HG02840 (cell line): ENCODE data around the gene PACS1.
"Not testable (repeated sequence)": the region's sequence is repeated elsewhere in the genome, so short reads cannot be mapped to it uniquely, and the experiment has no call there.

Experiments used
- ATAC-seq: cut with Tn5 transposase; IDR thresholded peaks from one replicate; pipeline ENCODE4 v1.9.1; 2021; ENCODE audit warnings: mild to moderate bottlenecking, moderate library complexity, moderate number of reproducible peaks; ENCODE audit not compliant: unreplicated experiment, low FRiP score

PACS1 gene

DNA sequence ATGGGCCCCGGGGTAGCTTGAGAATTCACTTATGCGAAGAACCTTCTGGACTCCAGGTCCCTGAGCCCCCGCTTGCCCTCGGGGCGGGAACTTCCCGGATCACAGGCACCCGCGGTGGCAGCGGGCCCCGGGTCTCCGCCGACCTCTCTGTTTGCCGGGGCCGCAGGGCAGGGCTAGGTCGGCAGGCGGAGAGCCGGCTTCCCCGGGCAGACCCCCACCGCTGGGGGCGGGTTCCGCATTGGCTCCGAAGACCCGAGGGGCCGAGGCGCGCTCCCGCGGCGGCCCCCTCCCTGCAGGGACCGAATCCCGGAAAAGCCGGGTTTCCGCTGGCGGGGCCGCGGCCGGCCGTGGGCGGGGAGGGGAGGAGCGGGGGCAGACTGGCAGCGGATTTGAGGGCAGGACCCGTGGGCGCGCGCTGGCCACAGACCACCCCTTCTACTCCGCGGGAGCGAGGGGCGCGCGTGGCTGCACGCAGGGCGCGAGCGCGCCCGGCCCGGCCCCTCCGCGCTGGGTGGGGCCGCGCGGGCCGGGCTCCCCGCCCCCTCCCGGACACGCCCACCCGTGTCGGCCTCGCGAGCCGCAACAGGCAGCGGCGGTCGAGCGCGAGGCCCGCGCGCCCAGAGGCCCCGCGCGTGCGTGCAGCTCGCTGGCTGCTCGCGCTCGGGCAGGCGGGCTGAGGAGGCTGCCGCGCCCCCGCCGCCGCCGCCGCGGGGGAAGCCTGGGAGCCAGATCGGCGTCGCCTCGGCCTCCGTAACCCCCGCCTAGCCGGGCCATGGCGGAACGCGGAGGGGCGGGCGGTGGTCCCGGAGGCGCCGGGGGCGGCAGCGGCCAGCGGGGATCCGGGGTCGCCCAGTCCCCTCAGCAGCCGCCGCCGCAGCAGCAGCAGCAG lies at the start of gene PACS1:
Gene PACS1 (plus strand): TSS at position 558 of the 889 bp plus-strand sequence. CDS start 215 bp downstream, at position 773.
- ATAC-seq = peak; percentile 40

DNA sequence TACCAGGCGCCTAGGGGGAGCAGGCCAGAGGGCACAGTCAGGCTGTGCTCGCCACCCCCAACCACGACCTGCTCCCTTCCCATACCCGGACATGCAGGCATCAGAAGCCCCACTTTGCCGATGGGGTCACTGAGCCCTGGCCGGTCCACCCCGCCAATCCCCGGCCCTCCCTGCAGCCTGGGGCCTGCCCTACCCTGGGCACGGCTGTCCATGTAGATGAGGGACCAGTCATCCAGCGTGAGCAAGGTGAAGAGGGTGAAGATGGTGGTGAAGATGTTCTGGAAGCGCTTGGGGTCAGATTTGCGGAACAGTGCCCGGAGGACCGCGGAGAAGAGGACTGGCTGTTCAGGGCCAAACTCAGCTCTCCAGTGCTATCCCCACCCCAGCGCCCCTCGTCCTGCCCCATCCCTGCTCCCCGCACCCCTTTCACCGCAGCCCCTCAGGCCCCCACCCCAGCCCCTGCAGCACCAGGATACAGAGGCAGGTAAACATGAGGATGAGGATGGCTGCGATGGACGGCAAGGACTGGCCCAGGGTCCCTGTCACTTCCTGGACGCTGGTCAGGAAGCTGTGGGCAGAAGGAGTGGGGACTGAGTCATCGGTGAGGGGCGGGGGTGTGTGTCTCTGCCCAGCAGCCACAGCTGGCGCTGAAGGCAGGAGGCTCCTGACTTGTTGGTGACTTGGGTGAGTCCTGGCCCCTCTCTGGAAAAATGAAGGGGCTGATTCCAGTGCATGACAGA lies 49.3 kb upstream of the PACS1 start:
- no peak for ATAC-seq

DNA sequence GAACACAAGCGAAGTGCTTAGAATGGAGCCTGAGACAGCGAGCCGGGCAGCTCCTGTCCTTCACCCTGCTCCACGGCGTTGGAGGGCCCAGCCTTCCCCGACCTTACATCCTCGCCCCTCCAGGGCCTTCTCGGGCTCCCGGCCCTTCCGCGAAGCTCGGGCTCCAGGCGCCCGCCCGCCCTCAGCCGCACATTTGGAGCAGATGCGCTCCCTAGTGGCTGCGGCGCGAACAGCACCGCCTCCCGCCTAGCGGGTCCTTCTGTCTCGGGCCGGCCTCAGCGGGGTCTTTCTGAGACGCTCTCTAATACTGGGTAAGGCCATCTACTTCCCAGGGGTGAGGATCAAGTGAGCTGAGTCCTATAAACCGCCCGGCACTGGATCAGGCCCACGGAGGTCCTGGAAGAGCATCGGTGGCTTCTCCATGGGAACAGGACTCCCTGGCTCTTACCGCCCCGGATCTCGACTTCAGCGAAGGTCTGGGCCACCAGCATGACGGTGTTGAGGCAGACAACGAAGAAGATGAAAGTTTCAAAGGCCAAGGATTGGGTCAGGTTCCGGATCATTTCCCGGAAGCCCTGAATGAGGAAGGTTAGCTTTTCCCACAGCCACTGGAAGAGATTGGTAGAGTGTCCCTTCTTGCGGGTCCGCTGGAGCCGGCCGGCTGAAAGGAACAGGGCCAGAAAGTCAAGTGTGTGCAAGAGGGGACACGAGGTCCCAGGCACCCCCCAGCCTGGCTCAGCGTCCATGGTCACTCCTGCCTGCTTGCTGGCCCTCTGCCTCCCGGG lies 47.5 kb upstream of the PACS1 start:
- ATAC-seq = no peak

DNA sequence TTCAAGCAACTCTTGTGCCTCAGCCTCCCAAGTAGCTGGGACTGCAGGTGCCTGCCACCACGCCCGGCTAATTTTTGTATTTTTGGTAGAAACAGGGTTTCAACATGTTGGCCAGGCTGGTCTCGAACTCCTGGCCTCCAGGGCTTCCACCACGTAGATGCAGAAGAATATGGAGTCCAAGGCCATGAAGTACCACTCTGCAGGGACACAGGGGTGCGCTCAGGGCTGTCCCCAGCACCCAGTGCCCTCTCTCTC lies 47.0 kb upstream of the PACS1 start:
- ATAC-seq = not testable (repeated sequence)

DNA sequence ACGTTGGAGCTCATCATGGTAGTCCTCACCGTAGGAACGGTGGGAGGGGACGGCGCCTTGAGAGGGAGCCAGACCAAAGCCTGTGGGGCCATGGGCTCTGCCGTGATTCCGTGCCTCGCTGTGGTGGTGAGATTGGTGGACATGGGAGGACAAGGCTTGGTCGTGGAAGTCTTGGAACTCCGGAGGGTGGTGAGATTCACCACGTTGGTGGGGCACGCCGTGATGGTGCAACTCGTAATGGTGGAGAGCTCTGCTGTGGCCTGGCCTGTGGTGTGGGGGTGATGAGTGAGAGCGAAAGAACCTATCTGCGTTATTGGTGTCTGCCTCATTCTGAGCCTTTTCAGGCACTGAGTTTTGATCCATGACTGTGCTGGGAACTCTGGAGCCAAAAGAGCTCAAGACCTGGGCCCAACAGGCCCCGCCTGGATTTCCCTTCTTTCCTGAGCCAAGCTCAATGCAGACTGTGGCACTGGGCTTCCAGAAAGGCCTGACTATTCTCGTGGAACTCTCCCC lies 44.0 kb upstream of the PACS1 start, which contains the start of gene CATSPER1:
Gene CATSPER1 (minus strand): TSS at position 463 of the 513 bp plus-strand sequence. CDS start 100 bp downstream, at position 363.
- ATAC-seq = no peak

DNA sequence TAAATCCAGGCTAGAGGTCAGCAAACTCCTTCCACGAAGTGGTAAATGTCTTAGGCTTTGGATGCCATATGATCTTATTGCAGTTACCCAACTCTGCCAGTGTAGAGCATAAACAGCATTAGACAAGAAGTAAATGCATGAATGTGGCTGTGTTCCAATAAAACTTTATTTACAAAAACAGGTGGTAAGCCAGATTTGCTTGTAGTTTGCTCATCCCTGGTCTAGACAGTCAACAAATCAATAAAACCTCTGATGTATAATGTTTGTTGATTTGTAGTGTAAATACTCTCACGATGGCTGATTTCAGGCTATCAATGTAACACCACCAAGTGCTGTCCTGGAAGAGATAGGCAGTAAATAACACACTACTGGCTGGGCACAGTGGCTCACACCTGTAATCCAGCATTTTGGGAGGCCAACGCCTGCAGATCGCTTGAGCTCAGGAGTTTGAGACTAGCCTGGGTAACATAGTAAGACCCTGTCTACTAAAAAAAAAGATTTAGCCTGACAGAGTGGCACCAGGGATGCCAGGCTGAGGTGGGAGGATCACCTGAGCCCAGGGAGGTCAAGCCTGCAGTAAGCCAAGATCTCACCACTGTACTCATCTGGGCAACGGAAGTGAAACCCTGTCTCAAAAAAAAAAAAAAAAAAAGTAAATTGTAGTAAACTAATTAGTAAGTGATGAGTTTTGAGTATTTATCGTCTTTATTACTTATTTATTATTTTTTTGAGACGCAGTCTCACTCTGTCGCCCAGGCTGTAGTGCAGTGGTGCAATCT lies 36.9 kb upstream of the PACS1 start:
- ATAC-seq = no peak

DNA sequence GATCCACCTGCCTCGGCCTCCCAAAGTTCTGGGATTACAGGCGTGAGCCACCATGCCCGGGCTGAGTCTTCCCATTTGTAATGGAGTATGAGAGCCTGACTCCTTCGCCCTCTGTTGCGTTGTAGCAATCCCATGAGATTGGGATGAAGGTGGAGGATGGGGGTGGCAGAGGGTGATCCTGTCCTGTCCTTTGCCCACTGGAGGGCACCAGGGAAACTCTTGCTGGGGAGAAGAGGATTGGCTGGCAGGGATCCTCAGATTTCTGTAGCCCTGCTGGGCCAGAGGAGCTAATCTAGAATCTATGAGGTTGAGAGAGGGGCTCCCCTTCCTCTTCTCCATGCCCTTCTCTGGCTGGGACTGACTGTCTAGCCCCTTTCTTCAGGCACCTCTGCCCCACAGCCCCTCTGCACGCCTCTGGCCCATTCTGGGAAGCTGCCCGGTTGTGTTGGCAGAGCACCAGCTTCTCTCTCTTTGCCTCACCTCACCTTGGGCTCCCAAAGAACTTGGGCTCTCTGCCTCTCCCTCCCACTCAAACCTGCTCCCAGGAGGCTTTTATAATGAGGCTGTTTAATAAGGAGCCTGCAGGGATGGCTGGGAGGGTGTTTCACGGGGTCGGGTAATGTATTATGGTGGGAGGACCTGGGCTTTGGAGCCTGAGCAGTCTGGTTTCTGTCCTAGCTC lies 34.3 kb upstream of the PACS1 start:
- no peak for ATAC-seq

DNA sequence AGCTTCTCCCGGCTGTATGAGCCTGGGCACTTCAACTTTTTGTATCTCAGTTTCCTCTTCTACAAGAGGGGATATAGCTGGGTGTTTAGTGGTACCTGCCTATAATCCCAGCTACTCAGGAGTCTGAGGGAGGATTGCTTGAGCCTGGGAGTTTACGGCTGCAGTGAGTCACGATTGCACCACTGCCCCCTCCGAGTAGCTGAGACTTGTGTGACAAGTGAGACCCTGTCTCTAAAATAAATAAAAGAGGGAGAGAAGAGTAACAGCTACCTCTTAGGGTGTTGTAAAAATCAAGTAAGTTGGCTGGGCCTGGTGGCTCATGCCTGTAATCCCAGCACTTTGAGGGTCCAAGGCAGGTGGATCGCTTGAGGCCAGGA lies 33.8 kb upstream of the PACS1 start:
- ATAC-seq = no peak

DNA sequence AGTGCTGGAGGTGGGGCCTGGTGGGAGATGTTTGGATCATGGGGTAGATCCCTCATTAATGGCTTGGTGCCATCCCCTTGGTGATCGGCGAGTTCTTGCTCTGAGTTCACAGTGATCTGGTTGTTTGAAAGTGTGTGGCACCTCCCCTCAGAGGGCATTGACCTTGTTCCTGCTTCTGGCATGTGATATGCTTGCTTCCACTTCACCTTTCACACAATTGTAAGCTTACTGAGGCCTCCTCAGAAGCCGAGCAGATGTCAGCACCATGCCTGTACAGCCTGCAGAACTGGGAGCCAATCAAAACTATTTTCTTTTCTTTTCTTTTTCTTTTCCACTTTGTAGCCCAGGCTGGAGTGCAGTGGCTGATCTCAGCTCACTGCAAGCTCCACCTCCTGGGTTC lies 32.7 kb upstream of the PACS1 start:
- no peak for ATAC-seq

DNA sequence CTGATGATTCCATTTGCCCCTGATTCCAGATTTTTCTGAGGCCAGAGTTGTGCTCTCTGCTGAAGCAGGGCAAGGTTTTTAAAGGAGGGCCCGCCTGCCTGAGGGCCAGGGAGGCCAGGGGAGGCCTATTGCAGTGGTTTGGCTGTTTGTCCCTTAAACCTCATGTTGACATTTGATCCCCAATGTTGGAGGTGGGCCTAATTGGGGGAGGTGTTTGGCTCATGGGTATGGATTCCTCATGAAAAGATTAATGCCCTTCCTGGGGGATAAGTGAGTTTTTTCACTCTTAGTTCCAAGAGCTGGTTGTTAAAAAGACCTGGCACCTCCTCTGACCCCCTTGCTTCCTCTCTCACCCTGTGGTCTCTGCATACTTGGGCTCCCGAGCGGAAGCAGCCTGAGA lies 30.3 kb upstream of the PACS1 start:
- ATAC-seq = no peak

DNA sequence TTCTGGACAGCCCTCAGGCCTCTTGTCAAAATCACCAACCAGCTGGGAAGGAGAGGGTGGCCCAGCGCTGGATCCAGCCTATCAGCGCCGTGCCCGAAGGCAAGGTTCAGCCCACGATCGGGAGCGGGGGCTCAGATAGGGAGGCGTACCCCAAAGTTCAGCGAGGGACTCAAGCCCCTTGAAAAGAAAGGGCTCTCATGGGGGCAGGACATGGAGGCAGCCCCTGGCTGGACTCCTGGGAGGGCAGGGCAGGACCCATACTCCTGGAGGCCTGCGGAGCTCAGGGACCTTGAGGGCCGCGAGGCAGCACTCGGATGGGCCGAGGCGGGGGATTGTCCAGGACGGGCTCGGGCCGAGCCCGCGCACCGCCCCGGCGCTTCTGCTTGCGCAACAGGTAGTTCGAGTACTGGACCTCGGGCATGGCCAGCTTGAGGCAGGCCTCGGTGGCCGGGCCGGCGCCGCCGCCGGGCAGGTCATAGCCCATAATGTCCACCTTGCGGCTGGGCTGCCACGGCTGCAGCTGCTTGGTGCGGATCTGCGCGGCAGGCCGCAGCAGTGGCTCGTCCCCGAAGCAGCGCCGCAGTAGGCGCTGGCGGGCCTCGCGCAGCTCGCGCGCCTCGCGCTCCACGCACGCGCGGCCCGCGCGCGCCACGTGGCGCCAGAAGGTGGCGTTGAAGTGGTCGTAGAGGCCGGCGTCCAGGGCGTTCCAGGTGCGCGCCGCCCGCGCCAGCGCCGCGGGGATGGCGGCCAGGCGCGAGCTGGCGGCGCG lies 27.7 kb upstream of the PACS1 start:
- no peak for ATAC-seq

DNA sequence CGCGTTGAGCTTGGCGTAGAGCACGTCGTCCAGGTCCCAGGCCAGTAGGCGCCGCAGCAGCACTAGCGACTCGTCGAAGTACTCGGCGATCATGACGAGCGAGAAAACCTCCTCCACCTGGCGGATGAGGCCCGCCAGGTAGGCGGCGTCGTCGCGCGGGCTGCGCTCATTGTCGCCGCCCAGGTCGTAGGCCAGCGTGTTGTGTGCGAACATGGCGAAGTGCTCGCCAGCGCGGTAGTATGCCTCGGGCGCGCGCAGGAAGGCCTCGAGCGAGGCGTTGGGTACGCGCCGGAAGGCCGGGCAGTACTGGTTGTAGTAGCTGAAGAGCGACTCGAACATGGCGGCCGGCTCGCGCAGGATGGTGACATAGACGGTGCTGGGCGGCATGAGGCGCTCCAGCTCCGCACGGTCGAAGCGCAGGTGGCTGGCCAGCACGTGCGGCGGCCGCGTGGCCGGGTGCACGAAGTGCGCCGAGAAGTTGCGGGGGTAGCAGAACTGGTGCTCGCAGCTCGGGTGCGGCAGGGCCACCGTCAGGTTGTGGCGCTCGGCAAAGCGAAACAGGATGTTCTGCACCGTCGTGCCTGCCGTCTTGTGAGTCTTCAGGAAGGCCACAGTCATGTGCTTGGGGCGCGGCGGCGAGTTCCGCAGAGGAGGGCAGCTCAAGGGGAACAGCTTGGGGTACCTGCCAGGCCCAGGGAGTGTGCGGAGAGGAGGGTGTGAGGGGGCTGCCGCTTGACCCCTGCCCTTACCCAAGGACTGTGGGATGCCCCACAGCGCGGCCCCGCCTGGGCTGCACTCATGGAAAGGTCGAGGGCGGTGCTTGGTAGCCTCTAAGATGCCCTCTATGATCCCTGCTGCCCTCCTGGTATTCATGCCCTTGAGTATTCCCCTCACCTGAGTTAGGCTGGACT lies 26.8 kb upstream of the PACS1 start:
- ATAC-seq = no peak

DNA sequence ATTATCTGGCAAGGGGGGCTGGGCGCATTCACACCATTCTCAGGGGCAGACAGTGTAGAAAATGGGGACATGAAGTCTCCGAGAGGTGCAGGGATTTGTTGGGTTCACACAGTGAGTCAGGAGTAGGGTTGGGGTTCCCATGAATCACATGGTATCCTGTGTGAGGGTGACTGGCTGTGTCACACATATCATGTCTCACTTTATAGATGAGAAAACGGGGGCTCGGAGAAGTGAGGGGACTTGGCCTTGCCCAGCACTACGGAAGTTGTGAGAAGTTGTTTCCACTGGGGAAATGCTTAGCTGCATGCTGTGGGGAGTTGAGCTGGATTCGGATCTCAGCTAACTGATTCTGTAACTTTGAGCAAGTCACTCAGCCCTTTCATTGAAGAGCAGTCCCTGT lies 25.3 kb upstream of the PACS1 start:
- ATAC-seq = no peak

DNA sequence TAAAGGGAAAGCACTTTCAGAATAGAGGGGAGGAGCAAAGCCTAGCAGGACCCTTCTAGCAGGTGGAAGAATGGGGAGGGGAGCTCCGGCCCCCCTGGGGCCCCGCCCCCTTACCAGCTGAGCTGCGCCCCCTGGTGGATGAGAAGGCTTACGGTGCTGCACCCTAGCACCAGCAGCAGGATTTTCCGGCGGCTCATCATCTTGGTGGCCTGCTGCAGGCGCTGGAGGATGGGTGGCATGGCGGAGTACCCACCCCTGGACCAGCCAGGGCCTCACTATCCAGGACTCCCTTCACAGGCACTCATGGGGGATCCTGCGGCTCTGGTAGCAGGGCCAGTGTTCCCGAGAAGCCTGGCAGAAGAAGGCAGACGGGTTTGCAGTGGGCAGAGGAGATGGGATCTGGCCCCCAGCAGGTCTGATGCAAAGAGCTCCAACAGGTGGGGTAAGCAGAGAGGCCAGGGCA lies 24.9 kb upstream of the PACS1 start:
- no peak for ATAC-seq

DNA sequence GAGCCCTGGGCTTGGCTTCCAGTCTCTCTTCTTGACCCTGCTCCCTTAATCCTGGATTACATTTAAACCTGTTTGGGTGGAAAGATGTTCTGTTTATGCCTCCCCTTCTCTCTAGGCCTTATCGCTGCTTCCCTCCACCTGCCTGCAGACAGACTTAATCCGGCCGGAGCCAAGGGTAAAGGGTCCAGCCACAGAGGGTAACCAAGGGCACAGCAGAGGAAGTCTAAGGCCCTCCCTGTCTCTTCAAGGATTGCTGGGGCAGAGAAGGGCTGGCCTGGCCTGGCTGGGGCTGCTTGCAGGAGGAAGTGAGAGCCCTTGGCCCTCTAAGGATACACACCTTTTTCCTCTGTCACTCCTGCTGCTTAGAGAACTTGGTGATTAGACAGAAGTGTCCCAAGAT lies 23.2 kb upstream of the PACS1 start:
- ATAC-seq = no peak

DNA sequence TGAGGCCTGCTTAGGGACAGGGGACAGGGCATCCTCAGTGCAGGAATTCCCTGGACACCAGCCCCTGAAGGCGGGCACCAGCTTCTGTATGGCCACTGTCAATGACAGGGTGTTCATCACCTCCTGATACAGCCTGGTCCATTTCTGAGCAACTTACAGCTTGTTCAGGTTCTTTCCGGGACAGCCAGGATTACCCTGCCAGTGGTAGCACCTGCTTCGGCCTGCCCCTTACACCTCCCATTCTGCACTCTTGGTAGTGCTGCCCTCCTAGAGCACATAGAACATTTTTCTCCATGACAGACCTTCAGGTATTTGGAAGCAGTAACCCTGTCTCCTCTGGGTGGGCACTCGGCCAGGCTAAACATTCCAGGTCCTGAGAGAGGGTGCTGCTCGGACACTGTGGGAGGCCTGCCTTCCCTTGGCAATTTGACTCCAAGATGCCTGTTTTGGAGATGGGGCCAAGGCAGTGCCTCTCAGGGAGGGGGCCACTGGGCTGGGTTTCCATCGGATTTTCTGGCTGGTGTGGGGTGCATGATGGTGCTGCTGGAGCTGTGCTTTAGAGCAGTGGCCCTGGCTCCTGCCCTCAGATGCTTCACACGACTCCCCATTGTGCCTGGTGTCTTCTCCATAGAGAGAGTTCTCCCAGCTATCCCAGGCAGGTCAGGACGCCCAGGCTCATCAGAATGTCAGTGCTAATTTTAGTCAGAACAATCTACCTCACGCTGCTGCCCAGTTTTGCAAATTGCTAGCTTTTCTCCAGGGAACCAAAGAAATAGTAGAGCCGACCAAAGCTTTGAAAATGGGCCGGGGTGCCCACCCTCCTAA lies 22.3 kb upstream of the PACS1 start:
- no peak for ATAC-seq
